HG03354 (cell line): ENCODE measurements around the gene MAP2K3.

Experiments
- ATAC-seq: cut with Tn5 transposase; IDR thresholded peaks from one replicate; pipeline ENCODE4 v1.9.1; 2021; ENCODE audit warnings: mild to moderate bottlenecking; ENCODE audit not compliant: unreplicated experiment, poor library complexity, severe bottlenecking

The MAP2K3 gene

DNA sequence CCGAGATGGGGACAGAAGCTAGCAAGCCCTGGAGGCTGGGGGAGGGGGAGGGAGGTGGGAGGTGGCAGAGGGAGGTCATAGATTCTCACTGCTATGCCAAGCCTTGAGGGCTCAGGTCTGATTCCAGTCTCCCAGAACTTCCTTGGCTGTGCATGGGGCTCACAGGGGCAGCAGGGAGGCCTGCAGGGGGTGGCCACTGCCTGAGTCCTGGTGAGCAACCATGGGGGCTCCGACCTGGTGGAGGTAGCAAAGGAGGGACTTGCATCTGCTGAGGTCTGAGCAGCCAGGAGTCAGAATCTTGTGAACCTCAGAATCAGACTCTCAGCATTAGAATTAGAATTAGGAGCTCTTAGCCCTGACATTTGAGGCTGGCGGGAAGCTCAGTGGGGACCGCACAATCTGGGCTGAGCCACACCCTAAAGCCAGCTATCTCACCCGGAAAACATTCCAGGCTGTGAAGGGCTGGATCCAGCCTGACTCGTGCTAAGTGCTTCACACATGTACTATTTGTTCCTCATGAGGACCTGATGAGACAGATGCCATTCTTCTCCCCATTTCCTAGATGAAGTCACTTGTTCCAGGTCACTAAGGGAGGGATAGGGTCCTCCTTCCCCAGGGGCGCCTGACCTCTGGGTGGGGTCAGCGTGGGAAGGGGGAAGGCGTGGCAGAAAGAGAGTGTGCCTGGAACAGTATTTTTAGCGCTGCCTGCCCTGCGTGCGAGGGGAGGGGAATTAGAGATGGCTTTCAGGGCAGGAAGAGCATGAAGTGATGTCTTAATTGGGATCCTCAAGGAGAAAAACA, 74.4 kb downstream of the MAP2K3 start:
- no peak for ATAC-seq

DNA sequence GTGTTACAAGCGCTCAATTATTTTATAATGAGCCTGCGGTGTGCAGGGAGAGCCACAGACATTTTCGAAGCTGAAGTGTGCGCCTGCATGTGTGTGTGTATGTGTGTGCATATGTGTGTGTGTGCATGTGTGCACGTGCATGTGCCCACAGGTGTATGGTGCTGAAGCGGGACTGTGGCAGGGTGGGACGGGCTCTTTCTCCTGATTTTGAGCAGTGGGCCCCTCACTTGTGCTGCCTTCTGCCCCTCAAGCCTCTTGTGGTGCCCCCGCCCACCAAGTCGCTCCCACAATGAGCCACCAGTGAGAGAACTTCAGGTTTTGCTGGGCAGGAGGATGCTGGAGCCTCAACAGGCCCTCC, 75.0 kb downstream of the MAP2K3 start:
- no peak for ATAC-seq

DNA sequence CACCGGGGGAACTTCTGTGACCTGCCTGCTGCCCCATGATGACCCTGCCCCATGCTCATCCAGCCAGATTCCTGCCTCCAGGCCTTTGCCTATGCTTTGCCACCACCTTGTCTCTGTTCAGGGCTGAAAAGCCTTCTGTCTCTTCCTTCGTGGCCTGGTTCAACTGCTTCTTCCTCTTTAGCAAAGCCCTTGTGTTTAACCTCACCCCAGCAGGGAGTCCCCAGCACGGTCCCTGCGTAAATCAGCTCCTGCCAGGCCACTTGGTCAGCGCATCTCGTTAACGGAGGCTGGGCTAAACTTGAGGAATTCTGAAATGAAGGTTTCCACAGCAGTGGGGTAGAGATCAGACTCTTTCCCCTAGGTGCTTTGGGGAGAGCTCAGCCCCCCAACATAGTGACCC, 75.5 kb downstream of the MAP2K3 start:
- ATAC-seq = no peak

DNA sequence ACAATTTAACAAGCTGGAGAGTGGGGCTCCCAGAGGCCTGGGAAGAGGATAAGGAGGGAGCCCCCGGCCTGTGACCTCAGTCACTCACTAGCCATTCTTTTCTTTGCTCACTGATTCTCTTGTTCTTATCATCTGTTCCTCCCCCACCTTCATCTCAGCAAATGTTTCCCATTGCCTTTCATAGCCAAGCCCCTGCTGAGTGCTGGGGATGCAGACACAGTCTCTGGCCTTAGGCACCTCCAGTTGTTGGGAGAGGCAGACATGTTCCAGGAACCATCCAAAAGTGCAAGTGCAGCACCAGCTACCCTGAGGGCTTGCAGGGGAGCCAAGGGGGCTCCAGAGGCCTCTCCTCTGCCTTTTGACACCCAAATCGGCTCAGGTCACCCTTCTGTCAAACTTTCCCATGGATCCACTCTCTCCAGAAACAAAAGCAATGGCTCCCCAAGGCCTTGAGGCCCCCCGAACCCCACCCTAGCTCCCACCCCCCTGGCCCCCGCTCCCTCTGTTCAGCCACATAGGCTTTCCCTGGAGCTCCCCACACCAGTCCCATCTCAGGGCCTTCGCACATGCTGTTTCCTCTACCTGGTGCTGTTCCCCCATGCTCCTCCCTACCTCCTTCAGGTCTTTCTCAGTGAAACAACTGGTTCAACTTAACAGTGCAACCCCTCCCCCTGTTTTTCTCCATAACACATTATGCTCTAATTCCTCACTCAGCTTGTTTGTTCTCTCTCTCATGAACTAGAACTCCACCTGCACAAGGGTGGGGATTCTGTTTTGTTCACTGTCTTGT, 76.7 kb downstream of the MAP2K3 start:
- ATAC-seq = no peak

DNA sequence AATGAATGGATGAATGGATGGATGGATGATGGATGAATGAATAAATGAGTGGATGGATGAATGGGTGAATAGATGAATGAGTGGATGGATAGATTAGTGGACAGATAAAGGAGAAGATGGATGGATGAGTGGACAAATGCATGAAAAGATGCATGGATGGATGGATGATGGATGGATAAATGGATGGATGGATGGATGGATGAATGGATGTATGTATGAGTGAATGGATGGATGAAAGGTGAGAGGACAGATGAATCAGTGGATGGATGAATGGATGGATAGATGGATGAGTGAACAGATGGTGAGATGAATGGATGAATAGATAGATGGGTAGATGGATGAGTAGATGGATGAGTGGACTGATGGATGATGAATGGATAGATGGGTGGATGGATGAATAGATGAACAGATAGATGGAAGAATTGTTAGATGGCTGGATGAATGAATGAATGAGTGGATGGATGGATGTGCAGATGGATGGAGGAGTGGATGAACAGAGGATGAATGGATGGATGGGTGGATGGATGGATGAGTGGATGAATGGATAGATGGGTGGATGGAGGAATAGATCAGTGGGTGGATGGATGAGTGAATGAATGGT, 77.9 kb downstream of the MAP2K3 start:
- ATAC-seq = no peak

DNA sequence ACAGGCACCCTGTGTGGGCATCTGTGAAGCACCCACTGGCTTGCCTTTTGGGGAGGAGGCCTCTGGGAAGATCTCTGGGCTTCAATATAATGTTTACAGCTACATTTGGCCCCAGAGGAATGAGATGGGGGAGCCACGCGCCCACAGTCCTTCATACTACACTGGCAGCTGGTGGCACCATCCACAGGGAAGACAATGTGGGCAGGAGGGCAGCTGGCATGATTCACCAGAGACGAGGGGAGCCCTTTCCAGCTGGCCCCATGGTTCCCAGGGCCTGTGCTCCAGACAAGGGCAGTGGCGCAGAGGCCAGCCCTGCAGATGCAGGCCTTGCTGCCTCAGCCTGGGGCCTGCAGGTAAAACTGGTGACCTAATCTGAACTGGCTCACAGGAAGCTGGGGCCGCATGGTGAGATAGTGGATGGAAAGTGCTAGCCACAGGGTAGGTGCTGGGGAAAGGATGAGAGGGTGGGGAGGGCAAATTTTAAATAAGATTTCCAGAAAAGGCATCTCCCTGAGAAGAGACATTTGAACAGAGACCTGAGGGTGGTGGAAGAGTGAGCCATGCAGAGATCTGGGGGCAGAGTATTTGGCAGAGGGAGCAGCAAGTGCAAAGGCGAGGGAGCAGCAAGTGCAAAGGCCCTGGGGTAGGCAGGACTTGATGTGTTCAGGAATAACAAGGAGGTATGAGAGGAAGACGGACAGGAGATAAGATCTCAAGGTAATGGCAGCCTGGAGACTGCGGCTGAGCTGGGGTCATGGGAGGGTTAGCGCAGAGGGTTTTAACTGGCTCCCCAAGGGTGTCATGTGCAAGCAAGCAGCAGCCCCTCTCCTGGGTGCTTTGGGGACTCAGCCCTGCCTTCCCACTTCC, 79.5 kb downstream of the MAP2K3 start:
- ATAC-seq = no peak
